Stimulated activated CD8-positive, alpha-beta memory T cell treated with anti-CD3 and anti-CD28 coated beads, Interleukin-12 subunit alpha, Interleukin-12 subunit beta, amount 100 ng/mL, for 4 hours (primary cell): ENCODE data around the gene HMGA1.
"Not testable (repeated sequence)": the region's sequence is repeated elsewhere in the genome, so short reads cannot be mapped to it uniquely, and the experiment has no call there.

Experiments used
- DNase-seq: peaks from one replicate; pipeline ENCODE4 v3.0.0-alpha.2; 2020; ENCODE audit warnings: low read depth

Gene HMGA1

GRCh38 chr6:34240329-34241248 is 3.9 kb downstream of the HMGA1 start:
- DNase-seq: no peak

- no peak for DNase-seq
Measured at GRCh38 chr6:34241351-34242215, 4.9 kb downstream of the HMGA1 start.

GRCh38 chr6:34242252-34243130 is 5.8 kb downstream of the HMGA1 start:
- DNase-seq: no peak

GRCh38 chr6:34243131-34243771 is 6.6 kb downstream of the HMGA1 start:
- no peak for DNase-seq

- peak; percentile 57 for DNase-seq
Measured at GRCh38 chr6:34243901-34244884, 7.5 kb downstream of the HMGA1 start.

- not testable (repeated sequence) for DNase-seq
Measured at GRCh38 chr6:34245032-34245760, 8.5 kb downstream of the HMGA1 start.

- not testable (repeated sequence) for DNase-seq
Measured at GRCh38 chr6:34245761-34246140, 9.1 kb downstream of the HMGA1 start.

- DNase-seq: no peak
Measured at GRCh38 chr6:34246249-34246562, 9.5 kb downstream of the HMGA1 start.

GRCh38 chr6:34246563-34247391 is 10.1 kb downstream of the HMGA1 start:
- DNase-seq: no peak

GRCh38 chr6:34247481-34248197 is 11.0 kb downstream of the HMGA1 start:
- no peak for DNase-seq

- DNase-seq: no peak
Measured at GRCh38 chr6:34248198-34248726, 11.6 kb downstream of the HMGA1 start.

- peak; percentile 95 for DNase-seq
Measured at GRCh38 chr6:34248727-34249468, 12.2 kb downstream of the HMGA1 start, which contains the start of gene SMIM29. SMIM29 (minus strand) TSS chr6:34249006; CDS start chr6:34247791, 1,215 bp downstream.

- DNase-seq: no peak
Measured at GRCh38 chr6:34249469-34250261, 13.0 kb downstream of the HMGA1 start.

- DNase-seq: not testable (repeated sequence)
Measured at GRCh38 chr6:34252395-34252794, 15.7 kb downstream of the HMGA1 start.

GRCh38 chr6:34259529-34260069 is 22.9 kb downstream of the HMGA1 start:
- no peak for DNase-seq
